D341Med (cell line): ENCODE data around the gene RAB3C.

Experiments used
- DNase-seq: peaks from one replicate; pipeline ENCODE4 v3.0.0; 2012; ENCODE audit warnings: low spot score

The RAB3C gene

DNA sequence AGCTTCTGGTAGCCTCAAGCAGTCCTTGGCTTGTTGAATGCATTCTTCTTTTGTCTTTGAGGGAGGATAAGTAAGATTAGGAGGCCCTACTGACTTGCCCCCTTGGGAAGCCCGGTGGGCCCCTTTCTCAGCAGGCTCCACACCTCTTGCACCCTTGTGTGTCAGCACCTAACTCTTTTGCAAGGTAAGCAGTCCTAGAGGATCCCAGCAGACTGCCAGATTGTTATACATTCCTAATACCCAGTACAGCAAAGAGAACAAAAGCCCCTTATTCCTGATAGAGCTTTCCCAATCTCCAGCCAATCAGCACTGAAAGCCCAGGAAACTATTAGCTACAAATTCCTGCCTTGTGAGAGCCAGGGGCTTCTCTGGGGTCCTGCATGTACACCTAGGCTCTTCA is 152.8 kb downstream of the RAB3C start:
- DNase-seq: no peak

DNA sequence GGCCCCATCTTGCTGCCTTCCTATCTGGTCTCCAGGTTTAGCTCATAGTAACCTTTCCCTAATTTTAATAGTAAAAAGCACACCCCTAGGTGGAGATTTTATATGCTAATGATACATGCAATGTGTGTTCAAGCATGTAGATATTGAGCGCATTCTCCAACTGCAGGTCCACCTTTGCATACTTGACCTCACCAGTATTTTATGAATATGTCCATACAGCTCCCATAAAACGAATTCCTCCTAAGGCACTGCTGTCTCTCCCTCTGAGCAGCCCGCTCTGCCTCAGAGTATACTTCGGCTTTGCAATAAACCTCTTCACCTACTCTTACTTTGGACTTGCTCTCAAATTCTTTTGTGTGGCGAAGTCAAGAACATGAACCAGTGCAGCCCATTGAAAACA is 153.3 kb downstream of the RAB3C start:
- DNase-seq: no peak

GRCh38 chr5:58737671-58738070 is 154.8 kb downstream of the RAB3C start:
- DNase-seq: no peak

GRCh38 chr5:58738336-58738735 is 155.5 kb downstream of the RAB3C start:
- DNase-seq: no peak

- DNase-seq: no peak
These were observed 156.2 kb downstream of the RAB3C start for GRCh38 chr5:58739051-58739450.

GRCh38 chr5:58740956-58741355 is 158.1 kb downstream of the RAB3C start:
- DNase-seq: no peak

DNA sequence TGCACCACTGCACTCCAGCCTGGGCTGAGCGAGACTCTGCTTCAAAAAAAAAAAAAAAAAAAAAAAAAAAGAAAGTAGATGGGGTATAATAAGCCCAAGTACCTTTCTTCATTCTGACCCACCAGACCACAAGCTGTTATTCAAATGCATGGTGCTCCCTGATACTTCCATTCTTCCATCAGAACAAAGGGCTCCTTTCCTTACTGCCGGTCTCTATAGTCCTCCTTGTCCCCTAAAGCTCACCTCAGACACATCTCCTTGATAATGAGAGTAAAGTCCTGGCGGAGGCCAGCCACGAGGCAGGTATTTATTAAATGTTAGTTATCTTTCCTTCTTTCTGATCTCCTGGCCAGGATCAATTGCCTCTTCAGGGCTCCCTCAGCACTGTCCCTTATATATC is 162.5 kb downstream of the RAB3C start:
- DNase-seq: no peak

- DNase-seq: no peak
These were observed 163.4 kb downstream of the RAB3C start for GRCh38 chr5:58746321-58746720.

DNA sequence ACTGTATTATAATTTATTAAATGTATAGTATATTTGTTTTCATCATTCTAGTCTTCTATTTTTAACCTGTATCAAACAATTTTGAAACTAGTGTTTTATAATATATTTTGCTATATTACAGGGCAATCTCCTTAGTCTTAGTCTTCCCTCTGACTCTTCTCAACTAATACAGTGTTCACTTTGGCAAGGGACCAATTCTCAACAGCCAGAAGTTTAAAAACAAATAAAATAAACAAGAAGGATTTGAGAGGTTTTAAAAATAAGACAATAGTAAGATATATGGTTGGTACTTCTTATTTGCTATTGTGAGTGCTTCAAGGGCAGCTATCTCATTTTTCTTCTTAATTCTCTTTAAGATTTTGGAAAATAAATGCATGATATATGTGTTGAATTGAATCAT is 167.2 kb downstream of the RAB3C start:
- no peak for DNase-seq

- DNase-seq: peak; percentile 49
These were observed 168.5 kb downstream of the RAB3C start for GRCh38 chr5:58751222-58751837.

DNA sequence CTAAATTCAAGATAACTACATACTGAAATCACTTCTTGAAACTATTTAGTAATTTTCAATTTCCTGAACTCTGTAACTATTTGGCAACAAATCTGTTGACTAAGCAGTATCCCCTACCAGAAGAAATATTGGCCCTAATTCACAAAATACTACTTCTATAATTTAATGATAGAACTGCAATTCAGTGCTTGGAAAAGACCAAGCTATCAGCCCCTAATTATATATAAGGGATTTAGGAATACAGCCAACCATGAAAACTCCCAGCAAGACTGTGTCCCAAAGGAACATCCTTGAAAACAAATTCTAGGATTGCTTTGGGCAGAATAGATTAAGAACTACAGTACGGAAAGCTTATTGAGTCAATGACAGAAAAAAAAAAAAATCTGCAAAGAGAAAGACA is 169.2 kb downstream of the RAB3C start:
- no peak for DNase-seq

- DNase-seq: no peak
These were observed 170.6 kb downstream of the RAB3C start for GRCh38 chr5:58753446-58753845.

DNA sequence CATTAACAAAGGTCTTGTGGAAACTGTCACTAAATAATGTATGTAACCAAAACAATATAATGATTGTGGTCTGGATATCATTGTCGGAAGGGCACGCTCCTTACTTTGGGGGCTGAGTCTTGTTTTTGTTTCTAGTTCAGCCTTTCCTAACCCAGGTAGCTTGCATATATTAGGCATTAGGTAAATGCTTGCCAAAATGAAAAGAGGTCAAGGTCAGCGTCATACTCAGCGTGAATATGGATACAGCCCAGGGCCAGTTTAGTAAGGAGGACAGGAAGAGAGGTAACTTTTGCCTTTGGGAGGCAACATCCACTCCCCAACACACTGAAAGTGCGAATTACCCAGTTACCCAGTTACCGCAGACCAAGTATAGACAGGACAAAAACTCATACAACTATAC is 171.4 kb downstream of the RAB3C start:
- no peak for DNase-seq

DNA sequence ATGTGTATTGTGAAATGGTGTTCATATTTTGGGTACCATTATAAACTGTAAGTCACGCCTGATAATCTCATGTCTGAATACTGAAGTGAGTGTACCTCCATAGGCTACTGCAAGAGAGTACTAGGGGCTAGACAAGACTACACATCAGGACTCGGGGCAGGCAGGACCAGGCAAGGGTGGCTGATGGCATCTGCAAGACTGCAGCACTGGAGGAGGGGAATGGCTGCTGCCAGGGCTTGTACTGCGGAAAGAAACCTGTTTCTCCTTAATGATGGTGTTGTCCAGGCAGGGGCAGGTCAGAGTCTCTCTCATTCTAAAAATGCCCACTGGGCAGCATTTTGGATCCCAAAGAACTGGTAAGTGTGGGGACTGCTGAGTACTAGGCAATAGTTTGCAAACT is 172.5 kb downstream of the RAB3C start:
- no peak for DNase-seq

DNA sequence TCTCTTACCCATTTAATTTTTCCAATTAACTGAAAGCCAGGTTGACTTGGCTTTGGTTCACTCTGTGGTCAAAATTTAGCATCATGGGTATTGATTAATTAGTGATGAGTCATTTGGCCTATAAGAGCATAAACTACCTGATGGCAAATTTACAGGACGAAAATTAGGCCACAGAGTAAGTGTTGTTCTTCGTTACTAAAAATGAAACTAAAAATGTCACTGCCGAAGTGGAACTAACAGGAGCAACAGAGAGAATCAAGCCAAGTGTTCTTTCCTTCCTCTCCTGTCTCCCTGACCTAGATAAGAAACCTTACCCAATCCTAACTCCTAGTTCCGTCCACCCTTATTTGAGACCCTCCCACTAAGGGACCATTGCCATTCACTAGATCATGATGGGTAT is 176.9 kb downstream of the RAB3C start:
- DNase-seq: no peak

DNA sequence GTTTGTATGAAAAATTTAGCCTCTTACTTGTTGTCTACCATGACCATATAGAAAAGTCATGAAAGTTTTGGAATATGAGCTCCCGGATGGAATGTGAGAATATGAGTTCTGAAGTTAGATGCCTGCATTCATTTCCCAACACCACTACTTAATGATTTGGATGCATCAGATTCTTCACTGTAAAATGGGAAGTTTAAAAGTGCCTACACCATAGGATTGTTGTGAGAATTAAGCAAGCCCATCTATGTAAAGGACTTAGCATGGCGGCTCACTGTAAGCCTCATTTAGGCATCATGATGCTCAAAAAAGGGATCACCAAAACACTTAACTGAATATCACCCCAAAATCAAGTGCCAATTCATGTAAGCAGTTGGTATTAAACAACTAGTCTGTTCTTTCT is 177.3 kb downstream of the RAB3C start:
- DNase-seq: no peak

DNA sequence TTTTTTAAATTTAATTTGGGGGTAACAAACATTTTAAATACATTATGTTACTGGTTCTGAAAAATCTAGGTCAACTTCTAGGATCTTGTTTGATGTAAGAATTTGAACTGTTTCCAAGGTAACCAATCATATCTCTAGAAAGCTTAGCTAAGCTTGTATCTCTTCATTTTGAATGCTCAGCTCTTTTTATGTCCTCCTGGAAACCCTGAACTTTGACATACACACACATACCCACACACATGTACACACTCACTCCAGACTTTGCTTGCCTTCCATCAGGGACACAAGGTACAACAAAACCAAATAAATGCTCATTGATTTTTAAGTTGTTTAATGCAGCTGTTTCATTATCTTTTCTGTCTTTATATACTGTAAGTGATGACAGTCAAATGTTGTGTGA is 178.5 kb downstream of the RAB3C start:
- DNase-seq: no peak

DNA sequence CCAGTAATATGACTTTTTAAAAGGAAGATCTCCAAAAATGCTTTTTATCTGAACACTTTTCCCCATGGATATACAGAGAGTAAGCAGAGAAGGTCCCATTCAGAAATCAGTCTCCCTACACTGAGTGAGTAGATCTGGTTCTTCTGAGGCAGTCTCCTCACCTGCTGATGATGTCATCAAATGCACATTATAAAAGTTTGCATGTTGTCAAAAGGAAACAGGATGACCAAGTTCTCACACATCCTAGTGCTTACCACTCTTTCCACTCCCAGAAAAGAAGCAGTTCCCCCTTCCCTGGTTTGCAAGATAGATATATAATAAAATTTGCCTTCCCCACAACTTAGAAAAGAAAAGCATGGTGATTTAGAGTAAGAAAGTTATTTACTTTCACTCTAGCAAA is 180.5 kb downstream of the RAB3C start:
- no peak for DNase-seq

- no peak for DNase-seq
These were observed 181.3 kb downstream of the RAB3C start for GRCh38 chr5:58764199-58764598.

GRCh38 chr5:58765058-58765457 is 182.2 kb downstream of the RAB3C start:
- no peak for DNase-seq

DNA sequence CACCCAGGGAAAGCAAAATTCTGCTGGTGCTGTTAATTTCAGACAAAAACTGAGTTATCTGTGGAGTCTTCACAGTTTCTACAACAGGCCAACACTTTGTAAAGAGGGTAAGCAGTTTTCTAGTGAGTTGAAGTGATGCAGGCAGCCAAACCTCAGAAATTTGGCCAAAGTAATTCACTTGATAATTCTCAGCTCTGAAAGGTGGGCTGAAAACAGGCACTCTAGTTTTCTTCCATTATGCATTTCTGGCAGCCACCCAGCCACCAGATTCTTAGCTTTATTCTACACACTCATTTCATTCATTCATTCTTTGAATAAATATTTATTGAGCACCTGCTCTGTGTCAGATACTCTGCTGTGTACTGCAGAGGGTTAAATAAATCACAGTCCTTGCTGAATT is 184.2 kb downstream of the RAB3C start:
- no peak for DNase-seq

- DNase-seq: no peak
These were observed 187.3 kb downstream of the RAB3C start for GRCh38 chr5:58770136-58770535.

DNA sequence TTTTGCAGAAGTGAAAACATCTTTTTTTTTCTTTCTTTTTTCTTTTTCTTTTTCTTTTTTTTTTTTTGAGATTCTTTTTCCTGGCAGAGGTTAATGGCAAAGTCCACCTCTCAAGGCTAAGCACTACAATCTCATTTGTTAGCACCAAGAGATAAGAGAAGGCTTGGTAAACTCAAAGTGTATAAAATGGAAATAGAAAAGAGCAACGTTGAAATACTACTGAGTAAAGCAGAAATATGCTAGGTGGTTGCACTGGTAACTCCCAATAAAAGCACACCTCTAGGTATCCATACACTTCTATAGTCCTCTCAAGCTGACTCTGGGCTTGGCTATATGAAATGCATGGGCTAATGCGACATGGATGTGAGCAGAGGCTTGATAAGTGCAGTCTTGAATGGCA is 188.9 kb downstream of the RAB3C start:
- no peak for DNase-seq

- DNase-seq: peak; percentile 41
These were observed 191.0 kb downstream of the RAB3C start for GRCh38 chr5:58773744-58774441.
